GF-D8 (cell line): ENCODE results near the gene DOCK2.
"Not testable (repeated sequence)": the region's sequence is repeated elsewhere in the genome, so short reads cannot be mapped to it uniquely, and the experiment has no call there.

ENCODE experiments used
- DNase-seq: peaks from one replicate; lab custom pipeline; 2025; lab: John Stamatoyannopoulos, UW

Gene DOCK2

GRCh38 chr5:169943026-169943425, 306.0 kb downstream of the DOCK2 start:
- DNase-seq, result no peak

- DNase-seq, result no peak
Observed at GRCh38 chr5:169944115-169944514, 307.0 kb downstream of the DOCK2 start.

DNA sequence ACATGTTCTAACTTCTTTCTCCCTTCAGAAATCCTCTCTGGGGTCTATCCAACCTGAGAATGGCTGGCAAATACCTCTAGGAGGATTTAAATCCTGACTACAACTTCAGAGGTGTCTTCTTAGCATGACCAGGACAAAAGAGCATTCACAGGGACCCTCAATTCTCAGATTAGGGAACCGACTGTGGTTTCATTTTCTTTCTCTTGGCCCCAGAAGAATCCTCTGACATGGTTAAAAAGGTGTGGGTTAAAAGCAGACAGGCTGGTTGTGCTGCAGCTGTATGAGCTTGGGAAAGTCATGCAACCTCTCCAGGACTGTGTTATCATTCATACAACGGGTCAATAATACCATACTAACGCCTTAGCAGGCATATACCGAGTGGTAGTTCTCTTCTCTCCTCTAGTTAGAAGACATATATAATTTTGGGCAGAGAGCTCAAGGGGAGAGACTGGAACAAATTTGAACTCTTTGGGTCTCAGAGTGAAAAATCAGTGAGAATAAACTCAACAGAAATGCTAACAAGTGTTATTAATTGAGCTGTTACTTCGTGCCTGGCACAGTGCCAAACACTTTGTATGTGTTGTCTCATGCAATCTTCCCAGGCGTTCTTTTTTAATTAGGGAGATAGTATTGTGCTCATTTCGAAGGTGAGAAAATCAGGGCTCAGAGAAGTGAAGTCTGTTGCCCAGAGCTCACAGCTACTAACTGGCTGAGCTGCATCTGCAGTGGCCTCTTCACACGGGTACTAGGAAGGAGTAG, 308.0 kb downstream of the DOCK2 start:
- no peak for DNase-seq

DNA sequence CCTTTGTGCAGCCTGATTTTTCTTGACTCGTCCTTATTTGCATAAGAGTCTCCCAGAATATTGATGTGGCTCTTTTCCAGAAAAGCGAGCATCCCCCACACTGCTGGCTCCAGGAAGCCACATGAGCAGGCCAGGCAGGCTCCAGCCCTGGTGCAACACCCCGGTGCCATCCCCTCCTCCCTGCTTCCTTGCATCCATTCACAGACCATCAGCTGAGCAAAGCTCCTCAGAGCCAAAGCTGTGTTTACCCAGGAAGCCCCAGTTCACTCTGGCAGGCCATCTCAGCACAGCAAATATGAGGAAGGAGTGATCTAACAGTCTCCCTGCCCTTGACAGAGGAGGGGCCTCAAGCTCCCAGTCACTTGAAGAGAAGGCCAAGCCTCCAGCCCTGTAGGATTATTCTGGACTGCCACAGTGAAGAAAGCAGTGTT, 308.8 kb downstream of the DOCK2 start:
- DNase-seq, result no peak

DNA sequence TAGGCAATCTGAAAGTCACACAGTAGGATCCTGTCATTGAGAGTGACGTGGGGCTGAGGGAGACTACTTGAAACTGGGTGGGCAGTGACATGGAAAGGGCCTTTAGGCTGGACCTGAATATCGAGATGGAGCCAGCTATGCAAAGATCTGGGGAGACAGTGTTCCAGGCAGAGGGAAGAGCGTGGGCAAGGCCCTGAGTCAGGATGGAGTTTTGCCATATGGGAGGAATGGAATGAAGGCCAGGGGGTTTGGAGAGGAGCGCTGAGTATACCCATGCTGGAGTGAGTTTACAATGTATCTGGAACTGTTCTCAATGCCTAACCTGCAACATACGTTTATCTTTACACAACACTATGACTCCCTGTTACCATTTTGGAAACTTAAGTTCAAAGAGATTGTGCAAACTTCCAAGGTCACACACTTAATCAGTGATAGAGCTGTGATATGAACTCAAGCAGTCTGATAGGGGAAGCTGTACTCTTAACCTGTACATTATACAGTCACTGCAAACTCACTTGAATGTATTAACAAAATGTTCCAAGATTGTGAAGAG, 309.7 kb downstream of the DOCK2 start:
- DNase-seq, result no peak

- no peak for DNase-seq
Observed at GRCh38 chr5:169950333-169950732, 313.3 kb downstream of the DOCK2 start.

- DNase-seq, result not testable (repeated sequence)
Observed at GRCh38 chr5:169953196-169953595, 316.1 kb downstream of the DOCK2 start.

- DNase-seq, result no peak
Observed at GRCh38 chr5:169954786-169955185, 317.7 kb downstream of the DOCK2 start.

- no peak for DNase-seq
Observed at GRCh38 chr5:169956126-169956525, 319.1 kb downstream of the DOCK2 start.

DNA sequence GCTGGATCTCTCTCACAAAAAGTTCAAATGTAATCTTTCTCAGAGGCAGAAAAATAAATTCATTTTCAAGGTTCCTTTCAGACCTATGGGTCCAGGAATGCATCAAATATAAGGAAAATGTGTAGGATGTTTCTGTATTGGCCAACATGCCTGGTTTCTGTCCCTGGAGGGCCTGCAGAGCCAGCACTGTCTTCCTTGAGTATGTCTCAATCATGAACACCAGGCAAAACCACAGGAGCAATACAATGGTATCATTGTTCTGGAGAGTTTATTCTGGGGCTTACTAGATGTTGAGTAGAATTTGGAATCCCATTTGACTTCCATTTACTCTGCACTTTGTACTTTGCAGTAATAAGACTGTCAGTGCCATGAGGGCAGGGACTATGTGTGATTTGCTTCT, 319.7 kb downstream of the DOCK2 start:
- no peak for DNase-seq

DNA sequence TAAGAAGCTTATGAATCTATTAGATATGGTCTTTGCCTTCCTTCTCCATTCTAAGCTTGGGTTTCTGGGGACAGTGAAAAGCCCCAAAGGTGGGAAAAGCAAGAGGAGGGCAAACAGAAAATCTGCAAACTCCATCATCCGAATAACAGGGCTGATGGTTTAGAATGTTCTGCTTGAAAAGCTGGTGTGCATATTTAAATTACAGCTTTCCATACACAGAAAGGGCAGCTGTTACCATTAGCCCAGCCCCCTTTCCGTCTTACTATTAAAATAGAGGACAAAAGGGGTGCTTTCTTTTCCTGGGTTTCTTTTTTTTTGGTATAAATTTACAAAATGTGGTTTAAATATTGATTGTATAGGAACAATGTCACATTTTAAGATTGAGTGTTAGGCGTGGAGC, 321.2 kb downstream of the DOCK2 start:
- DNase-seq, result no peak

DNA sequence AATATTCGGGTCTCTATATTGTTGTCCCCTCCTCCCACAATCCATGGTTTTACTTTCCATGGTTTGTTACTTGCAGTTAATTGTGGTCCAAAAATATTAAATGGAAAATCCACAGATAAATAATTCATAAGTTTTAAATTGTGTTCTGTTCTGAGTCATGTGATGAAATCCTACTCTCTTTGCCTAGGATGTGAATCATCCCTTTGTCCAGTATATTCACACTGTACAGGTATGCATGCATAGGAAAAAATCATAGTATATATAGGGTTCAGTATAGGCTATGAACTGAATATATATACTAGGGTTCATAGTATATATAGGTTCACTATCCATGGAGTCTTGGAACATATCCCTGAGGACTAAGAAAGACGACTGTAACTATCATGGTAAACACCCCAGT, 323.6 kb downstream of the DOCK2 start:
- no peak for DNase-seq

DNA sequence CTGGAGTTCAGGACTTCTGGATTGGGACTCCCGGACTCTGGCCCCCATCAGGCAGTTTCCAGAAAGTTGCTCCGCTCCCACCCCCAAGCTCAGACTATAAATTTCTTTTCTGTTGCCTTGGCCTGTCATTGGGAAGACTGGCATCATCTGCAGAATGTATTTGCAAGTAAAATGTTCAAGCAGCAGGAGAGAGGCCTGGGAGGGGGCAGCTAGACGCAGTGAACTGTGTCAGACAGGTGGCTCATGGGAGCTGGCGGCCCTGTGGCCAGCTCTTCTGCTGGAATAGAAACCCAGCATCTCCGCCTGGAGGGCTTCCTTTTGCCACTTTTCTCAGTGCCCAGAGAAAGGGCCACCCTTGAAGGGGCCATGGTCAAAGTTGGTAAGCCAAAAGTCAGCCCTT, 327.2 kb downstream of the DOCK2 start:
- DNase-seq, result no peak

- no peak for DNase-seq
Observed at GRCh38 chr5:169970339-169970738, 333.3 kb downstream of the DOCK2 start.

DNA sequence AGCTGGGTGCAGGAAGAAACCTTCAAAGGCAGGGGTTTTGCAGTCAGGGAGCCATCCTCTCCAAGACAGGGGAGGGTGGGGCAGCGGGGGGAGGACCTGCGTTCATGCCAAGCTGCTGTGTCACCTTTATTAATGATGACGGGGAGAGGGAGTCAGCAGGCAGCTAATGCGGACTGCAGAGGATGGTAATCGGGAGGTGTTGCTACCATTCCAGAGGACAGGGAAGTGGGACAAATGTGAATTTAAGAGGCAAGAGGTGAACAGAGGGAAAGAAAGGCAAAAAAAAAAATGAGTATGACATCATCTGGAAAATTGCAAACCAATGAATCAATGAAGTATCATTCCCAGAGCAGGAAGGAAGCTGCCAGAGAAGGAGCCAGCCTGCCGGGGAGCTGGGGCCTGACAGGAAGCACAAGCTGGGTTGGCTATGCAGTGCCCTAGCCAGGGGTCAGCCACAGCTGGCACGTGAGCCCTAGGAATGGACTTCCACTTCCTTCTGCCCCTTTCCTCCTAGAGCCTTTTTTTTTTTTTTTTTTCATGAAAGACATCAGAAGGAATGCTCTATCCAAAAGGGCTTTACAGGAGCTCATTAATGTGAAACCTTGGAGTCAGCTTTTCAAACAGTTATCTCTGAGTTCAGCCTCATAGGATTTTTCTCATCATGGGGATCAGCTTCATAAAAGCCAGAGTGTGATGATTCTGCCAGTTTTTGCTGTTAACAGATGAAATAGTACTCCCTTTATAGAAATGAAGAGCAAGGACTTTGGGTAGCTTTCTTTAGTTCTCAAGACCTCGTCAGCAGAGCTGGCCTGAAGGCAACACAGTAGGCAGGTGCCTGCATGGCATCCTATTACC, 334.1 kb downstream of the DOCK2 start:
- no peak for DNase-seq

DNA sequence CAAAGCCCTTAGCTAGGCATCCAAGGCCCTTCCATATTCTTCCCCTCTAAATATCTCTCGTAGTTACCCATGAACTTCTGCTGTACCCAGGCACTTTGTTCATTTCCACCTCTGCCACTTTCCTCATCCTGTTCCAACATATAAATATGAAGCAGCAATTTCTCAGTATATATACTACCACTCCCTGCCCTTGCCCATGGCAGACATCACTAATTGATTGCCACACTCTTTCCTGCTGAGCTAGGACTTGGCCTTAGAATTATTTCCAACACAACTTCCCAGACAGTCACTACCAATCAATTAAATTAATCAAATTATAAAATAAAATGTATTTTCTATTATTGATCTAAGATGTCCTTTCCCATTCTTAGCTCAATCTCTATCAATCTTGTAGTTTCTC, 334.7 kb downstream of the DOCK2 start:
- no peak for DNase-seq

- DNase-seq, result no peak
Observed at GRCh38 chr5:169973056-169973455, 336.0 kb downstream of the DOCK2 start.

DNA sequence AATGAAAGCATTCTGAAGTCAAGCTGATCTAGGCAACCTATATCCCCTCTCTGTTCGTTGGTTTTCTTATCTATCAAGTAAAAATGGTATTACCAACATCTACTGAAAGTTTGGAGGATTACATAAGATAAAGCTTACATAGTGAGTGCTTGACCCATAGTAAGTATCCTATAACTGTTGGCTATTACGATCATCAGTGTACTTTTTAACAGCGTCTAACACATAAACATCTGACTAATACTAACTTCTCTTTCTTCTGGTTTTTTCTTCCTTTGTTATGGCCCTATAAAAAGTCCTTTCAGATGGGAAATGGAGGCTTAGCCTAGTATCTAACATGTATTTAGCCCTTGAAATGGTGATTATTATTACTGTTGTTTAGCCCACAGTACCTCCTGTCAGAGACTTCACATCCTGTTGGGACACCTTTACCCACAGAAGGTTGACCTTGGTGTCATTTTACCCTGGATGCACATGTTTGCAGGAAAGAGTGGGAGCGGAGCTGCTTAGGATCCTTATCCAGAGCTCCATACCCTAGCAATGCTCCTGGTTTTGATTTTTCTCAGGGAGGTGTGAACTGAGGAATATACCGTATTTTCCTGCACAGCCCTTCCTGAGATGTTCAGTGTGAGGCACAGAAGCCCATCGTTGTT, 337.2 kb downstream of the DOCK2 start:
- DNase-seq, result no peak

DNA sequence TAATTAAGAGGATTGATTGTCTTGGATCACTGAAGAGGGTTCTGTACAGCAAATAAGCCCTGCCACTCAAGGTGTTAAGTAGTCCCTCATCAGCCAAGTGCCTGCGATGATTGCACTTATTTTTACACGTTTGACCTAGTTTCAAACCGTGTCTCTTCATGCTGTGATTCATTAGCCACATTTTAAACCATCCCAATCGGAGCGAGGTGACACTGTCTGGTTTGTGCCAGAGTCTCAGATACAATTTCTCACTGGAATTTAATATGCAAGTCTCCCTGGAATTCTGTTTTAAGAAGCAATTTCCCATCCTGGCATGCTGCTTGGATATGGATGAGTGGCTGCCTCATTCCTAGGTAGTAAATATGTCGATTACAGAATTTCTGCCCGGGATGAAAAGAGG, 341.6 kb downstream of the DOCK2 start:
- no peak for DNase-seq

GRCh38 chr5:169979871-169980270, 342.8 kb downstream of the DOCK2 start:
- no peak for DNase-seq

GRCh38 chr5:169980418-169981053, 343.5 kb downstream of the DOCK2 start, which contains the start of gene INSYN2B:
TSS of gene INSYN2B (minus strand) at chr5:169980495. CDS start at chr5:169883898, 96,597 bp downstream.
- DNase-seq, result no peak

GRCh38 chr5:169988206-169988605, 351.1 kb downstream of the DOCK2 start:
- no peak for DNase-seq
